Neuronal stem cell (in vitro differentiated cells): ENCODE results near the gene LTBP2.

Source experiments
- DNase-seq: peaks from one replicate; pipeline ENCODE4 v3.0.0-alpha.2; 2013; ENCODE audit warnings: low spot score
- H2AFZ ChIP-seq: one replicate; pipeline ENCODE4 v1.6.1; 2013; ENCODE audit warnings: mild to moderate bottlenecking, low read length, inconsistent platforms
- H2AK5ac ChIP-seq: 2 replicates; pipeline ENCODE4 v1.6.1; 2013; ENCODE audit warnings: low read depth, mild to moderate bottlenecking, inconsistent platforms, low read length, moderate library complexity, mixed read lengths
- H2BK120ac ChIP-seq: 2 replicates; pipeline ENCODE4 v1.6.1; 2013; ENCODE audit warnings: low read depth, mild to moderate bottlenecking, inconsistent platforms, low read length, moderate library complexity, mixed read lengths
- H2BK12ac ChIP-seq: one replicate; pipeline ENCODE4 v1.6.1; 2013; ENCODE audit warnings: low read length, inconsistent platforms
- H2BK15ac ChIP-seq: 2 replicates; pipeline ENCODE4 v1.6.1; 2013; ENCODE audit warnings: mild to moderate bottlenecking, low read length, inconsistent platforms, mixed read lengths
- H2BK5ac ChIP-seq: one replicate; pipeline ENCODE4 v1.6.1; 2013; ENCODE audit warnings: inconsistent platforms, mild to moderate bottlenecking, low read length, moderate library complexity
- H3K14ac ChIP-seq: one replicate; pipeline ENCODE4 v1.6.1; 2013; ENCODE audit warnings: low read length, inconsistent platforms
- H3K18ac ChIP-seq: 2 replicates; pipeline ENCODE4 v1.6.1; 2013; ENCODE audit warnings: low read length, inconsistent platforms
- H3K23ac ChIP-seq: 2 replicates; pipeline ENCODE4 v1.6.1; 2013; ENCODE audit warnings: low read depth, mild to moderate bottlenecking, mixed read lengths, low read length, inconsistent platforms; ENCODE audit not compliant: poor library complexity
- H3K27ac ChIP-seq: replicated peaks from 3 replicates; pipeline ENCODE4 v1.5.1; 2013; ENCODE audit warnings: low read length, inconsistent platforms
- H3K27me3 ChIP-seq, 3 experiments: 2 replicates each; pipeline ENCODE4 v1.6.1; 2013; ENCODE audit warnings: low read length in 3 of 3, mild to moderate bottlenecking in 2 of 3, inconsistent platforms in 1 of 3, low read depth in 1 of 3, mixed read lengths in 1 of 3, moderate library complexity in 1 of 3; ENCODE audit not compliant: control insufficient read depth in 3 of 3, insufficient read depth in 3 of 3
- H3K36me3 ChIP-seq, 2 donors: replicated peaks in 1 of 2; 2 replicates each; pipeline ENCODE4 v1.6.1; 2013; ENCODE audit warnings: low read length in 2 of 2; ENCODE audit not compliant: control insufficient read depth in 2 of 2, insufficient read depth in 2 of 2
- H3K4ac ChIP-seq: 2 replicates; pipeline ENCODE4 v1.6.1; 2013; ENCODE audit warnings: inconsistent platforms, mild to moderate bottlenecking, low read length, moderate library complexity
- H3K4me1 ChIP-seq, 2 donors: 1 replicate in 1 of 2; 2 replicates in 1 of 2; pipeline ENCODE4 v1.6.1; 2013; ENCODE audit warnings: low read length in 2 of 2, low read depth in 1 of 2; ENCODE audit not compliant: control insufficient read depth in 2 of 2, insufficient read depth in 1 of 2
- H3K4me2 ChIP-seq: one replicate; pipeline ENCODE4 v1.6.1; 2013; ENCODE audit warnings: mild to moderate bottlenecking, low read length, inconsistent platforms; ENCODE audit not compliant: insufficient read depth, poor library complexity, severe bottlenecking
- H3K4me3 ChIP-seq, 2 donors: 2 replicates each; pipeline ENCODE4 v1.5.1; 2013; ENCODE audit warnings: low read length in 2 of 2, mild to moderate bottlenecking in 2 of 2, inconsistent platforms in 1 of 2, moderate library complexity in 1 of 2
- H3K79me1 ChIP-seq: one replicate; pipeline ENCODE4 v1.6.1; 2013; ENCODE audit warnings: low read depth, mild to moderate bottlenecking, inconsistent platforms, low read length, moderate library complexity
- H3K9ac ChIP-seq: one replicate; pipeline ENCODE4 v1.6.1; 2013; ENCODE audit warnings: mild to moderate bottlenecking, low read depth, low read length, inconsistent platforms; ENCODE audit not compliant: poor library complexity
- H3K9me3 ChIP-seq, 2 donors: replicated peaks in 1 of 2; 2 replicates each; pipeline versions ENCODE3 to v1.6.1; 2013; ENCODE audit warnings: low read length in 2 of 2, mild to moderate bottlenecking in 2 of 2, inconsistent platforms in 1 of 2, low read depth in 1 of 2, mixed read lengths in 1 of 2, moderate library complexity in 1 of 2; ENCODE audit not compliant: control insufficient read depth in 2 of 2, insufficient read depth in 1 of 2
- H4K8ac ChIP-seq: one replicate; pipeline ENCODE4 v1.6.1; 2013; ENCODE audit warnings: low read depth, mild to moderate bottlenecking, inconsistent platforms, low read length, moderate library complexity
- H4K91ac ChIP-seq: one replicate; pipeline ENCODE4 v1.6.1; 2013; ENCODE audit warnings: low read length, low read depth, mild to moderate bottlenecking, inconsistent platforms; ENCODE audit not compliant: poor library complexity
- WGBS, 2 donors: extraction: QIAGEN DNeasy Blood & Tissue Kit; methylation state at CpG; one replicate each; pipeline ENCODE4 v1.1.7; 2013; ENCODE audit warnings: missing lambda C conversion rate in 2 of 2, mixed read lengths in 1 of 2; ENCODE audit not compliant: insufficient read length in 2 of 2, insufficient replicate concordance in 1 of 2; ENCODE audit errors: extremely low coverage in 2 of 2; 5-methylcytosine and 5-hydroxymethylcytosine counted together

The LTBP2 gene

GRCh38 chr14:74648601-74649000 is 36.6 kb upstream of the LTBP2 start:
- H3K27ac ChIP-seq = no peak overlapping the region
- WGBS, 2 donors = no CpG with 5 or more reads among the region's 7 CpGs
- H3K4ac ChIP-seq = no peak overlapping the region
- H2AFZ ChIP-seq = no peak overlapping the region
- H3K27me3 ChIP-seq = no peaks in the 10 kb centered on the region
- peaks cover 0 to 2% of the 10 kb centered on the region in 2 donors for H3K36me3 ChIP-seq
- H3K4me3 ChIP-seq = no peak overlapping the region
- no peak overlapping the region for H3K4me2 ChIP-seq
- no peak overlapping the region for H3K18ac ChIP-seq
- H4K8ac ChIP-seq = no peak overlapping the region
- H2BK12ac ChIP-seq = no peak overlapping the region
- H3K9ac ChIP-seq = no peak overlapping the region
- H2BK120ac ChIP-seq = no peak overlapping the region
- H2AK5ac ChIP-seq = no peak overlapping the region
- no peak overlapping the region for H2BK5ac ChIP-seq
- no peaks in the 10 kb centered on the region for H3K9me3 ChIP-seq
- peak overlapping the region; percentile 33 for H3K14ac ChIP-seq
- no peak for DNase-seq
- peaks cover 4% of the 10 kb centered on the region in 2 donors for H3K4me1 ChIP-seq
- H3K79me1 ChIP-seq = no peaks in the 10 kb centered on the region
- H2BK15ac ChIP-seq = no peak overlapping the region
- no peak overlapping the region for H3K23ac ChIP-seq
- no peak overlapping the region for H4K91ac ChIP-seq

GRCh38 chr14:74647678-74648461 is 35.8 kb upstream of the LTBP2 start:
- Histone ChIP-seq H4K91ac (peak overlapping the region; percentile 40), H2BK5ac (no peak overlapping the region), H3K18ac (peak overlapping the region; percentile 59), H4K8ac (no peak overlapping the region), H3K27ac (no peak overlapping the region), H3K27me3 (no peaks in the 10 kb centered on the region), H3K79me1 (no peaks in the 10 kb centered on the region), H3K4ac (no peak overlapping the region), H3K9me3 (no peaks in the 10 kb centered on the region), H2BK12ac (no peak overlapping the region), H3K4me1 (peaks cover 4% of the 10 kb centered on the region in 2 donors), H2AFZ (peak overlapping the region; percentile 46), H3K9ac (peak overlapping the region; percentile 13), H3K14ac (no peak overlapping the region), H2BK15ac (no peak overlapping the region), H3K4me2 (no peak overlapping the region), H3K23ac (peak overlapping the region; percentile 11), H3K36me3 (no peaks in the 10 kb centered on the region), H2BK120ac (no peak overlapping the region), H2AK5ac (no peak overlapping the region), H3K4me3 (peak overlapping the region in 1 of 2 donors; percentile 8)
- no peak for DNase-seq
- WGBS, 2 donors = no CpG with 5 or more reads among the region's 7 CpGs

- H2AK5ac ChIP-seq = no peak overlapping the region
- no peak overlapping the region for H4K8ac ChIP-seq
- H3K4me2 ChIP-seq = no peak overlapping the region
- H2BK12ac ChIP-seq = no peak overlapping the region
- H3K9me3 ChIP-seq = no peaks in the 10 kb centered on the region
- no peak overlapping the region for H3K4ac ChIP-seq
- H3K14ac ChIP-seq = no peak overlapping the region
- H2BK15ac ChIP-seq = no peak overlapping the region
- H2BK120ac ChIP-seq = no peak overlapping the region
- H3K79me1 ChIP-seq = no peaks in the 10 kb centered on the region
- H3K27ac ChIP-seq = no peak overlapping the region
- peaks cover 4% of the 10 kb centered on the region in 2 donors for H3K4me1 ChIP-seq
- no peak overlapping the region for H2BK5ac ChIP-seq
- H3K36me3 ChIP-seq = no peaks in the 10 kb centered on the region
- H3K18ac ChIP-seq = no peak overlapping the region
- no peak overlapping the region for H2AFZ ChIP-seq
- no peak overlapping the region for H3K4me3 ChIP-seq
- no peak for DNase-seq
- peaks cover 0 to 4% (median 0%) of the 10 kb centered on the region in 3 experiments for H3K27me3 ChIP-seq
- no peak overlapping the region for H3K23ac ChIP-seq
- H3K9ac ChIP-seq = no peak overlapping the region
- no CpG with 5 or more reads among the region's 11 CpGs for WGBS, 2 donors
- H4K91ac ChIP-seq = no peak overlapping the region
Measured at GRCh38 chr14:74647061-74647677, 35.1 kb upstream of the LTBP2 start.

- Histone ChIP-seq H3K36me3 (no peaks in the 10 kb centered on the region), H3K79me1 (no peaks in the 10 kb centered on the region), H2BK15ac (peak overlapping the region; percentile 7), H3K4me2 (no peak overlapping the region), H2AFZ (no peak overlapping the region), H3K4me1 (peaks cover 4% of the 10 kb centered on the region in 2 donors), H2AK5ac (no peak overlapping the region), H2BK12ac (no peak overlapping the region), H4K8ac (no peak overlapping the region), H3K23ac (no peak overlapping the region), H3K18ac (peak overlapping the region; percentile 27), H3K27me3 (peaks cover 0 to 9% (median 0%) of the 10 kb centered on the region in 3 experiments), H3K4me3 (no peak overlapping the region), H3K9me3 (no peaks in the 10 kb centered on the region), H4K91ac (no peak overlapping the region), H2BK120ac (no peak overlapping the region), H3K27ac (no peak overlapping the region), H2BK5ac (no peak overlapping the region), H3K4ac (peak overlapping the region; percentile 15), H3K14ac (no peak overlapping the region), H3K9ac (no peak overlapping the region)
- WGBS, 2 donors = no CpG with 5 or more reads among the region's 13 CpGs
- no peak for DNase-seq
Measured at GRCh38 chr14:74645756-74646470, 33.9 kb upstream of the LTBP2 start.
